Endothelial cell of umbilical vein (primary cell): ENCODE data around the gene FMO1. TPM values are rescaled to one million over a fixed set of nuclear protein-coding genes. Genes with fewer than 3 reads are reported as not detected.

Experiments
- BruUV-seq: library from RNA; stranded (reverse); fragments of 400-500 nt; replicated peaks from 2 replicates; lab custom pipeline; 2021; lab: Mats Ljungman, UMichigan
- CTCF ChIA-PET: fragments of 300-600, 350-600 bp; sonication (Branson Sonifier 250); formaldehyde crosslinking; loops from one replicate; lab custom pipeline; 2021; ENCODE audit warnings: antibody characterized with exemption, inconsistent platforms; lab: Charles Lee
- POLR2A ChIA-PET: fragments of 300-600, 350-600 bp; sonication (Branson Sonifier 250); formaldehyde crosslinking; loops from one replicate; lab custom pipeline; 2021; ENCODE audit warnings: antibody characterized with exemption, inconsistent platforms; lab: Charles Lee
- DNase-seq: peaks from one replicate; pipeline ENCODE4 v3.0.0-alpha.2; 2011; ENCODE audit warnings: low read depth, low spot score
- FAIRE-seq: peaks from 2 replicates; lab custom pipeline; 2011; peaks lifted over from hg19 to GRCh38; lab: Jason Lieb, UNC
- H2AFZ ChIP-seq: 2 replicates; pipeline ENCODE4 v1.6.0; 2012; ENCODE audit warnings: low read depth, low read length, control low read depth, inconsistent platforms
- H3K27ac ChIP-seq: 2 replicates; pipeline ENCODE4 v1.5.1; 2011; ENCODE audit warnings: low read depth, mild to moderate bottlenecking, control low read depth, low read length, moderate library complexity; ENCODE audit not compliant: insufficient read depth
- H3K27me3 ChIP-seq, 2 experiments: 2 replicates each; pipeline versions ENCODE4 v1.6.0 to v1.6.1; 2011; ENCODE audit warnings: low read length in 2 of 2, mixed read lengths in 1 of 2; ENCODE audit not compliant: control insufficient read depth in 2 of 2, insufficient read depth in 2 of 2
- H3K36me3 ChIP-seq, 2 experiments: 2 replicates in 1 of 2; 3 replicates in 1 of 2; pipeline ENCODE4 v1.5.1; 2011; ENCODE audit warnings: low read length in 2 of 2, mild to moderate bottlenecking in 1 of 2, moderate library complexity in 1 of 2; ENCODE audit not compliant: control insufficient read depth in 2 of 2, insufficient read depth in 2 of 2; ENCODE audit errors: extremely low read depth in 1 of 2
- H3K4me1 ChIP-seq: 3 replicates; pipeline ENCODE4 v1.5.1; 2011; ENCODE audit warnings: mild to moderate bottlenecking, low read length; ENCODE audit not compliant: control insufficient read depth, insufficient read depth; ENCODE audit errors: extremely low read depth
- H3K4me2 ChIP-seq: 2 replicates; pipeline ENCODE4 v1.6.1; 2011; ENCODE audit warnings: low read length, control low read depth, mixed read lengths; ENCODE audit not compliant: insufficient read depth
- H3K4me3 ChIP-seq, 3 experiments: fragments of 200-600 bp in 1 of 3; sonication (generic), shearing (Covaris generic) in 1 of 3; replicated peaks in 1 of 3; 2 replicates each; pipeline ENCODE4 v1.5.1; 2011 to 2016; ENCODE audit warnings: control low read depth in 3 of 3, low read length in 3 of 3, mild to moderate bottlenecking in 2 of 3, inconsistent platforms in 1 of 3, low read depth in 1 of 3, moderate library complexity in 1 of 3; ENCODE audit not compliant: insufficient read depth in 1 of 3
- H3K79me2 ChIP-seq: 2 replicates; pipeline ENCODE4 v1.6.0; 2012; ENCODE audit warnings: low read length, inconsistent platforms; ENCODE audit not compliant: control insufficient read depth, insufficient read depth
- H3K9ac ChIP-seq: replicated peaks from 2 replicates; pipeline ENCODE3; 2011; ENCODE audit warnings: low read length, control low read depth; ENCODE audit not compliant: insufficient read depth; ENCODE audit errors: extremely low read depth
- H3K9me1 ChIP-seq: replicated peaks from 3 replicates; pipeline ENCODE4 v1.6.0; 2011; ENCODE audit warnings: mild to moderate bottlenecking, low read length; ENCODE audit not compliant: control insufficient read depth, insufficient read depth; ENCODE audit errors: extremely low read depth
- H3K9me3 ChIP-seq: replicated peaks from 2 replicates; pipeline ENCODE4 v1.5.1; 2012; ENCODE audit warnings: low read length, inconsistent platforms; ENCODE audit not compliant: control insufficient read depth, insufficient read depth
- H4K20me1 ChIP-seq: replicated peaks from 2 replicates; pipeline ENCODE3; 2011; ENCODE audit warnings: mild to moderate bottlenecking, low read length; ENCODE audit not compliant: control insufficient read depth, insufficient read depth; ENCODE audit errors: extremely low read depth
- CTCF ChIP-seq, 2 donors: IDR thresholded peaks; 1 replicate in 1 of 2; 2 replicates in 1 of 2; pipeline ENCODE4 v1.5.1; 2011; ENCODE audit warnings: low read length in 2 of 2, mild to moderate bottlenecking in 2 of 2, moderate library complexity in 2 of 2, control low read depth in 1 of 2, inconsistent platforms in 1 of 2, low read depth in 1 of 2; ENCODE audit not compliant: insufficient read depth in 1 of 2; ENCODE audit errors: extremely low read depth in 1 of 2
- EZH2 ChIP-seq: IDR thresholded peaks from 2 replicates; pipeline ENCODE4 v1.6.1; 2012; ENCODE audit warnings: borderline replicate concordance, low read depth, mild to moderate bottlenecking, moderate library complexity, low read length, inconsistent platforms; ENCODE audit not compliant: severe bottlenecking
- FOS ChIP-seq: IDR thresholded peaks from 2 replicates; pipeline ENCODE4 v1.6.1; 2011; ENCODE audit warnings: mild to moderate bottlenecking, low read length, moderate library complexity, borderline replicate concordance; ENCODE audit not compliant: insufficient read depth
- GATA2 ChIP-seq: IDR thresholded peaks from 2 replicates; pipeline ENCODE4 v1.7.0; 2011; ENCODE audit warnings: low read depth, mild to moderate bottlenecking, moderate library complexity, mixed read lengths, low read length; ENCODE audit not compliant: insufficient read length, insufficient read depth
- JUN ChIP-seq: IDR thresholded peaks from 2 replicates; pipeline ENCODE4 v1.6.1; 2011; ENCODE audit warnings: borderline replicate concordance, low read depth; ENCODE audit not compliant: insufficient read length, insufficient read depth
- MYC ChIP-seq: IDR thresholded peaks from one replicate; pipeline ENCODE4 v1.6.1; 2011; ENCODE audit warnings: mild to moderate bottlenecking, low read depth, low read length
- POLR2A ChIP-seq: IDR thresholded peaks from 2 replicates; pipeline ENCODE4 v1.6.1; 2012; ENCODE audit warnings: low read depth, mild to moderate bottlenecking, control low read depth, low read length
- POLR2AphosphoS5 ChIP-seq: IDR thresholded peaks from 2 replicates; pipeline ENCODE4 v1.6.1; 2012; ENCODE audit warnings: low read depth, mild to moderate bottlenecking, control low read depth, low read length, moderate library complexity; ENCODE audit not compliant: insufficient read depth
- dilution Hi-C: fragments of 300-500 bp; cut with MboI; formaldehyde crosslinking; loops from one replicate; pipeline ENCODE4 v1.15.0; 2019; ENCODE audit warnings: low sequenced_read_pairs; ENCODE audit not compliant: extremely low pct_ligation_motif_present
- intact Hi-C: fragments of 100-400 bp; cut with micrococcal nuclease; formaldehyde crosslinking; loops from one replicate; pipeline ENCODE4 v1.10.0; 2022
- polyA plus RNA-seq, 4 experiments: library from polyadenylated mRNA; depleted of rRNA in 3 of 4; stranded (reverse) in 3 of 4; unstranded in 1 of 4; fragments of >200 nt; gene quantifications; 2 replicates each; pipeline versions ENCODE4 v1.2.1 to v1.2.3, GENCODE V29; 2011 to 2012; ENCODE audit warnings: missing spikeins in 1 of 4
- total RNA-seq: library from RNA; stranded (reverse); gene quantifications from 2 replicates; pipeline ENCODE4 v1.2.3, GENCODE V29; 2021
- TF ChIP-seq, protein P1 (sequence below): IDR thresholded peaks from 2 replicates; pipeline ENCODE4 v1.6.1; 2011; ENCODE audit not compliant: insufficient read depth, insufficient read length

The FMO1 gene
- total and polyA plus RNA-seq, 2 donors (not counting 3 experiments of a cell fraction or from before 2014, with no cell fraction given): not detected

DNA sequence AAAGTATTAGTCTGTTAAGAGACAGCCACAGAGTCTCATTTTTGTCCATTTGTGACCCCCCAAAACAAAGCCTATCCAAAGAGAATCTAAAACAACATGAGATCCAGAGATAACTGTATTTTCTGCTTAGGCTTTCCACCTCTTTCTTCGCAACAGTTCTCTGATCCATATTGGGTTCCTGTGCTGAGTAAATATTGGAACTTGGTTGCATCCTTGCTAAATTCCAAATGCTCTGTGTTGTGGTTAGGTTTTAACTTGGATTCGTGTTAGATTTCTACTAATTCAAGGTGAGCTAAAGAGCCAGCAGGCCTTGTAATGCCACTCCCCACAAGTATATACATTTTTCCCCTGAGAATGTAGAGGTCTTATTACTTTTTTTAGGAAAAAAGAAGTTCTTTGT, 29.2 kb downstream of the FMO1 start:
- no TSS peak for BruUV-seq
- no peak overlapping the region for H2AFZ ChIP-seq
- ChIA-PET CTCF (no interaction called here), POLR2A (no interaction called here)
- no peaks in the 10 kb centered on the region for H3K36me3 ChIP-seq
- no peaks in the 10 kb centered on the region for H3K9me1 ChIP-seq
- dilution Hi-C loops: no loop called here
- H3K27me3 ChIP-seq: no peaks in the 10 kb centered on the region
- no peak for DNase-seq
- H3K9me3 ChIP-seq: no peaks in the 10 kb centered on the region
- intact Hi-C loops: no loop called here
- no peak overlapping the region for H3K9ac ChIP-seq
- H3K27ac ChIP-seq: no peak overlapping the region
- H3K4me1 ChIP-seq: no peaks in the 10 kb centered on the region
- TF ChIP-seq, protein P1, sequence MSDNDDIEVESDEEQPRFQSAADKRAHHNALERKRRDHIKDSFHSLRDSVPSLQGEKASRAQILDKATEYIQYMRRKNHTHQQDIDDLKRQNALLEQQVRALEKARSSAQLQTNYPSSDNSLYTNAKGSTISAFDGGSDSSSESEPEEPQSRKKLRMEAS: no peak
- TF ChIP-seq MYC (no peak), FOS (no peak), EZH2 (no peak), GATA2 (no peak), JUN (no peak), POLR2A (no peak), CTCF (IDR thresholded peaks at IDR 0.05; ENCODE audit: extremely low read depth in 1 of 2, insufficient read depth in 1 of 2, low read depth in 1 of 2, low read length in 2 of 2) (no peak), POLR2AphosphoS5 (no peak)
- H3K4me2 ChIP-seq: no peak overlapping the region
- H4K20me1 ChIP-seq: no peaks in the 10 kb centered on the region
- no peak overlapping the region for H3K4me3 ChIP-seq
- no peak for FAIRE-seq
- H3K79me2 ChIP-seq: no peaks in the 10 kb centered on the region
